ENCODE data around the gene MMP25. TPM values are rescaled to one million over a fixed set of nuclear protein-coding genes. Genes with fewer than 3 reads are reported as not detected.
"Not testable (repeated sequence)": the region's sequence is repeated elsewhere in the genome, so short reads cannot be mapped to it uniquely, and the experiment has no call there.

Gene MMP25
- total RNA-seq, 1 donor from 2014 or later: 0.05 TPM

DNA sequence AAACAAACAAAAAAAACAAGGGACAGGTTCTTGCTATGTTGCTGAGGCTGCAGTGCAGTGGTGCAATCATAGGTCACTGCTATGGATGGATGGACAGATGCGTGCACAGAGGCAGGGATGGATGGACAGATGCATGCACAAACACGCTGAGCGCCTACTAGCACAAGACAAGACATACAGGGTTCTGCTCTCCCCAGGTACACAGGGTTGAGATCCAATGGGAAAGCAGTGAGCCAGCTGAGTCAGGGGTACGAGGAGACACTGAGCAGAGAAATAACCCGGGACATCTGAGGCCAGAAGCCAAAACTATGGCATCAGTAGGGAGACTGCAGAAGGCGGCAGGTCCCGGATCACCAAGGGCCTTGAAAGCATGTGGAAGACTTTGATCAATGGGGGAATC is 25.3 kb downstream of the MMP25 start:
- no peak for DNase-seq (ENCODE audit: low read depth)

DNA sequence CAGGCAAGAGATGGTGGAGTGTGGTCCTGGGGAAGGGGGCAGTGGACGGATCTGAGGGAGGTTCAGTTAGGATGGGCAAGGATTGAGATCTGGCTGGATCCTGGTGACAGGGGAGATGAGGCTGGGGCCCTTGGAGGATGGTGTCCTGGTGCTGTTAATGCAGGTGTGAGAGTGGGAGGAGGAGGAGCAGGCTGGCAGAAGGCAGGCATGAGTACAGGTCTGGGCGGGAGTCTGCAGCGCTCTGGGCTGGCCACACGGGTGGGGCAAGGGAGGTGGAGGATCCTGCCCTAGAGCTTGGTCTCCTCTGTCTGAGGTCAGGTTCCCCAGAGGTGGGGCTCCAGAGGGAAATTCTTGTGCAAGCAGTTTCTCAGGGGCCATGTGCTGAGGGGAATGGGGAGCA is 25.8 kb downstream of the MMP25 start:
- not testable (repeated sequence) for DNase-seq (ENCODE audit: low read depth)

DNA sequence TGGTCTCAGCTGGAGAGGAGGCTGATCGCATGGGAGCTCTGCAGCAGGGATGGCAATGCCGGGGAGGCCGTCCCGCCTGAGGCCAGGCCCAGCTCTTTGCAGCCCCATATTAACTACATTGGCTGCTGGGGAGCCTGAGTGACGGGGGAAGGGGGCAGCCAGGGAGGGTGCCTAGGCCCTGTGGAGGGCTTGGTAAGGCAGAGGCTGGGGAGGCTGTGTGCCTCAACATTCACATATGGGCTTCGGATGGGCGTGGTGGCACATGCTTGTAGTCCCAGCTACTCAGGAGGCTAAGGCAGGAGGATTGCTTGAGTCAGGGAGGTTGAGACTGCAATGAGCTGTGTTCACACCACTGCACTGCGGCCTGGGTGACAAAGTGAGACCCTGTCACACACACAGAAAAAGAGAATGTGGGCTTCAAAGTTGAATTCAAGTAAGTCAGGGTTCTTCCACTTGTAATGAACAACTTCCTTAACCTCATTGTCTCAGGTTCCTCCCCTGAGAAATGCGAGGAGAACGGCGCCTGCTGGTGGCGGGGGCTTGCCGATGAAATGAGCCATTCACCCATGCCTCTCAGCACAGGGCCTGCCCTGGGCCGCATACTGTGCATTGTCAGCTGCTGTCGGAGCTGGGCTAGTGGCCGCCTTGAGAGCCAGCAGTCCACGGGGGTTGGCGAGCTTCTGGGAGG is 26.4 kb downstream of the MMP25 start:
- DNase-seq (ENCODE audit: low read depth): not testable (repeated sequence)

DNA sequence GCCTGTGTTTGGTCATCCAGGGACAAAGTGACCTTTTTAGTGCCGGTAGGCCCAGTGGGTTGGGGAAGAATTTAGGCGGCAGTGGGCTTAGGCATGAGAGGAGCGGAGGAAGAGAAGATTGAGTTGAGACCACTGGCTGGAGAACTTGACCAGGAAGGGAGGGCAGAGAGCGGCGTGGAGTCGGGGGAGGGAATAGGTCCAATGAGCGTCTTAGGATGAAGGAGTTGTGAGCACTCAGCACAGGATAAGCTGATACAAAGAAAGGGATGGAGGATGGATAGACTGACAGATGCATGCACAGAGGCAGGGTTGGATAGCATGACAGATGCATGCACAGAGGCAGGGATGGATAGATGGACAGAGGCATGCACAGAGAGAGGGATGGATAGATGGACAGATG is 27.1 kb downstream of the MMP25 start:
- DNase-seq (ENCODE audit: low read depth): no peak

DNA sequence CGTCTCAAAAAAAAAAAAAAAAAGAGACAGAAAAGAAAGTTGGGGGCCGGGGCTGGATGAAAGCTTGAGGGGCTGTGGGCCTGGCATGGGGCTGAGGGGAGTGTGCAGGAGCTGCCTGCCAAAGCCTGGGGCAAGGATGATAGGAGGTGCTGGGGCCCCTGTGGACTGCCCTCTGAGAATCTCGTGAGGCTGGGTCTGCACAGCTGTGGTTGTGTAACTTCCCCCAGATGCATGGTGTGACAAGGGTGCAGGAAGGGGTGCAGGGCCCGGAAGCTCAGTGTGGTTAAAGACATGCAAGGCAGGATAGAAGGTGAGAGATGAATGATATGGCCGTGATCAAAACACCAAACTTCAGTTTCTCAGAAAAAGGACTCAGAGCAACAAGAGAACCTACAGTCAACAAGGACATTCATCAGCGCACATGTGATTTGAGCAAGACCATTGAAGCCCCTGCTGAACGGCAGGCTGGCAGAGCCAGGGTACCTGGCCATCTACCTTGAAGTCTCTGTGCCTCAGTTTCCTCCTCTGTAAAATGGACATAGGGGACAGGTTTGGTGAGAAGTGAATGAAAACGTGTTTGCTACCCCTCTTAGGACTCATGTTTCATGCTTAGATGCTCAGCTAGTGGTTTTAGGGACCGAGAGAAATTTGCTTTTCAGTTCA is 28.6 kb downstream of the MMP25 start:
- no peak for DNase-seq (ENCODE audit: low read depth)

DNA sequence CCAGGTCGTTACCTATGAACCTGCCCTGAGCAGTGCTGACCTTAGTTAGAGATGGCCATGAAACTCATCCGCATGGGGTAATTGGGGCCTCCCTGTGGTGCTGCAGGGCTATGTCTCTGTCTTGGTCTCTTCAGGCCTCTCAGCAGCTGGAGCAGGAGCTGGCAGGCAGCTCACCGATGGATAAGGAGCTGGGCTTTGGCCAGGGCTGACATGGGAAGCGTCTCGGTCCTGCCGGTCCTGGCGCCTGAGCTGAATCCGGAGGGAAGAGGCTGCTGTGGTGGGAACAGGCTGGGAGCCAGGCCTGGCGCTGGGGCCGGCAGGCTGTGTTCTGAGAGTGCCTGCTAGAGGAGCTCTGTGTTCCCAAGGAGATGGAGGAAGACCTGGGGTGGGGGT is 29.2 kb downstream of the MMP25 start:
- DNase-seq (ENCODE audit: low read depth): no peak

DNA sequence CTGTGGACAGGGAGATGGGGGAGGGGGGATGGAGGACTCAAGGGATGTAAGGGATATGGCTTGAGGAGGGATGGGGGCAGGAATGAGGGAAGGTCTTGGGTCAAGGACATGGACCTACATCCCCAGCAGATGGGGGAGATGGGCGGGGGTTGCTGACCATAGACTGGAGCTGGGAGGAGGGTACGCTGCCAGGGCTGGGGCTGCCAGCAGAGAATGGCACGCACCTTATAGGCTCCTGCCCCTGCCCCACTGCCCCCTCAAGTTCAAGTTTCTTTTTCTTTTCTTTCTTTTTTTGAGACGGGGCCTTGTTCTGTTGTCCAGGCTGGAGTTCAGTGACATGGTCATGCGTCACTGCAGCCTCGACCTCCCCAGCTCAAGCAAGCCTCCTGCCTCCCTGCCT is 29.6 kb downstream of the MMP25 start:
- DNase-seq (ENCODE audit: low read depth): not testable (repeated sequence)

DNA sequence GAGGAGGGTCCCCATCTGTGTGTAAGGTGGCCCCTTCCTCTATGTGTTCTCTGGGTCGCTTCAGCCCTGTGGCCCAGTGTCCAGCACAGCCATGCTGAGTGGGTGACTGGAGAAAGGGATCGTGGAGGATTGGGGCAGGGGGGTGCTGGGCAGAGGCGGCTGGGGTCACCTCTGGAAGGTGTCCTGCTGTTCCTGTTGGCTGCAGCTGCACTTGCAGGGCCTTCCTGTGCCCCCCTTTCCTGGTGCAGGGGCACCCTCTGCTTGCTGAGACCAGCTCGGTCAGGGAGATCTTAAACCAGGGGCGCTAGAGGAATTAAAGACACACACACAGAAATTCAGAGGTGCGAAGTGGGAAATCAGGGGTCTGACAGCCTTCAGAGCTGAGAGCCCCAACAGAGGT is 30.2 kb downstream of the MMP25 start:
- no peak for DNase-seq (ENCODE audit: low read depth)

DNA sequence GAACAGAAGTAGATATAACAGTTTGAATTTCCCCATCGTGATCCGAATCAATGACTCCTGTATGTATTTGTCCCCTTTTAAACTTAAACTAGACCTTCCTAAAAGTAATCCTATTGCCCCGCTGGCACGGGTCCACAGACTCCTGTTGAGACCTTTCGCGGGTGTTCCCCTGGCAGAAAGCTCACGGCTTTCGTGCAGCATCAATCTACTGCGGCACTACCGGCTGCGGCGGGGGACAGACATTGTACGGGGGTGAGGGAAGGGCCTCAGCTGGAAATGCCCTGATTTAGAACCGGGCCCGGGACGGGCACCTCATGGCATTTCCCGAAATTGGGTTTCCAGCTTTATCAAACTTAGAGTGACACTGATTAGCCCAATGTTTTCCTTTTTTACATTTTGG is 33.7 kb downstream of the MMP25 start:
- DNase-seq (ENCODE audit: low read depth): no peak

DNA sequence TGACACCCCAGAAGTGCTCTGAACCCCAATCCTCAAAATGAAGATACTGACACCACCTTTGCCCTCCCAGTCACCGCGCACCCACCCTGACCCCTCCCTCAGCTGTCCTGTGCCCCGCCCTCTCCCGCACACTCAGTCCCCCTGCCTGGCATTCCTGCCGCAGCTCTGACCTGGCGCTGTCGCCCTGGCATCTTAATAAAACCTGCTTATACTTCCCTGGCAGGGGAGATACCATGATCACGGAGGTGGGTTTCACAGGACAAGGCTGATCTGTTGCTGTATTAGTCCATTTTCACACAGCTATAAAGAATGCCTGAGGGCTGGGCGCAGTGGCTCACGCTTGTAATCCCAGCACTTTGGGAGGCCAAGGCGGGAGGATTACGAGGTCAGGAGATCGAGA is 35.6 kb downstream of the MMP25 start:
- not testable (repeated sequence) for DNase-seq (ENCODE audit: low read depth)

DNA sequence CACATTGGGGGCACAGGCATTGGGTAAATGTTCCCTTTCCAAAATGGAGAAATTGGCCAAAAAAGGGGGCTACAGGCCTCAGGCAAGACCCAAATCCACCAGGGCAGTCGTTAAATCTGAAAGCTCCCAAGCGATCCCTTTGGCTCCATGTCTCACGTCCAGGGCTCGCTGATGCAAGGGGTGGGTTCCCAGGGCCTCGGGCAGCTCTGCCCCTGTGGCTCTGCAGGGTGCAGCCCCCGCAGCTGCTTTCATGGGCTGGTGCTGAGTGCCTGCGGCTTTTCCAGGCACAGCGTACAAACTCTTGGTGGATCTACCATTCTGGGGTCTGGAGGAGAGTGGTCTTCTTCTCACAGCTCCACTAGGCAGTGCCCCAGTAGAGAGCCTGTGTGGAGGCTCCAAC is 37.0 kb downstream of the MMP25 start:
- DNase-seq (ENCODE audit: low read depth): not testable (repeated sequence)

DNA sequence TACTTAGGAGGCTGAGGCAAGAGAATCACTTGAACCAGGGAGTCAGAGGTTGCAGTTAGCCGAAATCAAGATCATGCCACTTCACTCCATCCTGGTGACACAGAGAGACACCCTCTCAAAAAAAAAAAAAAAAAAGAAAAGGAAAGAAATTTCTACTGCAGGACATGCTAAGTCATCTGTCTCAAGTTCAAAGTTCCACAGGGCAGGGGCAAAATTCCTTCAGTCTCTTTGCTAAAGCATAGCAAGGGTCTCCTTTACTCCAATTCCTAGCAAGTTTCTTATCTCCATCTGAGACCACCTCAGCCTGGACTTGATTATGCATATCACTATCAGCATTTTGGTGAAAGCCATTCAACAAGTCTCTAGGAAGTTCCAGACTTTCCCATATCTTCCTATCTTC is 38.1 kb downstream of the MMP25 start:
- no peak for DNase-seq (ENCODE audit: low read depth)

DNA sequence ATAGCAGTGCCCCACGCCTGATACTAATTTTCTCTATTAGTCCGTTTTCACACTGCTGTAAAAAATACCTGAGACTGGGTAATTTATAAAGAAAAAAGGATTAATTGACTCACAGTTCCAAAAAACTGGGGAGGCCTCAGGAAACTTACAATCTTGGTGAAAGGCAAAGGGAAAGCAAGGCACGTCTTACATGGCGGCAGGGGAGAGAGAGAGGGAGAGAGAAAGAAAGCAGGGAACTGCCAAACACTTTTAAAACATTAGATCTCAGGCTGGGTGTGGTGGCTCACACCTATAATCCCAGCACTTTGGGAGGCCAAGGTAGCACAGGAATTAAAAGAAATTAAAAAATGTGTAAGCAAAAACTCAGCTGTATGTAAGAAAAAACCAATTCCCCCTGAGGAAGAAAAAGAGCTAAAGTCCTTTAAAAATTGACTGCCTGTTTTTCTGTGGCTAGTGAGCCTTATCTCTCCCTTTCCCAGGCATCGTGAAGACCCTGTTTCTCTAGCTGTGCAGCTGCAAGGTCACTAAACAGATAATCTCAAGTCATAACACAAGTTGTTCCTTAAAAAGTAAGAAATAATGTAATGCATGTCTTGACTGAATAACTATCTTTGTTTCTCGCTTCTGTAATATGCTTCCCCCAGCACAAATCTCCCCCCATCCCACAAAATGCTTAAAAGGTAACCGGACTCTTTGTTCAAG is 38.8 kb downstream of the MMP25 start:
- DNase-seq (ENCODE audit: low read depth): no peak

DNA sequence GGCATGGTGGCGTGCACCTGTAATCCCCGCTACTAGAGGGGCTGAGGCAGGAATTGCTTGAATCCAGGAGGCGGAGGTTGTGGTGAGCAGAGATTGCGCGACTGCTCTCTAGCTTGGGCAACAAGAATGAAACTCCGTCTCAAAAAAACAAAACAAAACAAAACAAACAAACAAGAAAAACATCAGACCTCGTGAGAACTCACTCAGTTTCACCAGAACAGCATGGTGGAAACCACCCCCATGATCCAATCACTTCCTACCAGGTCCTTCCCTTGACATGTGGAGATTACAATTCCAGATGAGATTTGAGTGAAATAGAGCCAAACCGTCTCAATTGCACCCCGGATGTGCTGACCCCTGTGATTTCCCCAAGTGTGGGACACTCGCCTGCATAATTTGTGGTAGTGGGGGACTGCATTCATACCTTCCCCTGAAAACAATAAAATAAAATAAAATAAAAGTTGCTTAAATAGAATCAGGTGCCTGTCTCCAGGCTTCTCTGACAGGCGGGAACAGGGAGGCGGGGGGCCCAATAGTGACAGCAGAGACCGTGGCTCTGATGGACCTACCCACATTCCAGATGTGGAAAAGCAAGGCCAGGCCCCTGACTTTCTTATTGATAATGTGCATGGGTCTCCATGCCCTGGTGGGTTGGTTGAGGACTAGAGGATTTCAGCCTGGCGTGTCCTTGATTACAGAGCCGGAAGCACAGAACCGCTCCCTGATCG is 39.7 kb downstream of the MMP25 start:
- DNase-seq (ENCODE audit: low read depth): no peak

DNA sequence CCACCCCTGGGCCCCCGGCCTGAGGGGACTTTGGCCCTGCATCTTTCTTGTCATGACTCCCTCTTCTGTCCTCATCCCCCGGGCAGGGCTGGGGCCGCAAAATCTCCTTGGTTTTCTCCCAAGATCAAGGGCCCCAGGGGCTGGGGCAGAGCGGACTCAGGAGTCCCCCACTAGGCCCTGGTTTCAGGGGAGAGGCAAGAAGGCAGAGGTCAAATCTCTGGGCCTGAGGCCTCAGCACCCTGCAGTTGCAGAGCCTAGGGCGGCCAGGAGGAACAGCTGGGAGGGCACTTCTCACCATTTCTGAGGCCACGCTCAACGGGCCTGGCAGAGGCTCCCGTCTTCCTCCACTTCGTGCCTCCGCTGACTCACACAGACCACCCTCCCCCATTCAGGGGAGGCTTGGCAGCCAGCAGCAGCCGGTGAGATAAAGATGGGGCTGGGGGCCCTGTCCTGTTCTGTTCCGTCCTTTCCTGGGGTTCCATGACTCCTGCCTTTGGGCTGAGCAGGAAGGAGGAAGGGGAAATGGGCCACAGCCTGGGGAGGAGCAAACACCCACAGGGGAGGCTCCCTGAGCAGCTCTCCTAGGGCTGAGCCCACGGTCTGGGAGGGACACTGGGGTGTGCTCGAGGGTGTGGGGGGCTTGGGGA is 40.4 kb downstream of the MMP25 start:
- DNase-seq (ENCODE audit: low read depth): no peak

DNA sequence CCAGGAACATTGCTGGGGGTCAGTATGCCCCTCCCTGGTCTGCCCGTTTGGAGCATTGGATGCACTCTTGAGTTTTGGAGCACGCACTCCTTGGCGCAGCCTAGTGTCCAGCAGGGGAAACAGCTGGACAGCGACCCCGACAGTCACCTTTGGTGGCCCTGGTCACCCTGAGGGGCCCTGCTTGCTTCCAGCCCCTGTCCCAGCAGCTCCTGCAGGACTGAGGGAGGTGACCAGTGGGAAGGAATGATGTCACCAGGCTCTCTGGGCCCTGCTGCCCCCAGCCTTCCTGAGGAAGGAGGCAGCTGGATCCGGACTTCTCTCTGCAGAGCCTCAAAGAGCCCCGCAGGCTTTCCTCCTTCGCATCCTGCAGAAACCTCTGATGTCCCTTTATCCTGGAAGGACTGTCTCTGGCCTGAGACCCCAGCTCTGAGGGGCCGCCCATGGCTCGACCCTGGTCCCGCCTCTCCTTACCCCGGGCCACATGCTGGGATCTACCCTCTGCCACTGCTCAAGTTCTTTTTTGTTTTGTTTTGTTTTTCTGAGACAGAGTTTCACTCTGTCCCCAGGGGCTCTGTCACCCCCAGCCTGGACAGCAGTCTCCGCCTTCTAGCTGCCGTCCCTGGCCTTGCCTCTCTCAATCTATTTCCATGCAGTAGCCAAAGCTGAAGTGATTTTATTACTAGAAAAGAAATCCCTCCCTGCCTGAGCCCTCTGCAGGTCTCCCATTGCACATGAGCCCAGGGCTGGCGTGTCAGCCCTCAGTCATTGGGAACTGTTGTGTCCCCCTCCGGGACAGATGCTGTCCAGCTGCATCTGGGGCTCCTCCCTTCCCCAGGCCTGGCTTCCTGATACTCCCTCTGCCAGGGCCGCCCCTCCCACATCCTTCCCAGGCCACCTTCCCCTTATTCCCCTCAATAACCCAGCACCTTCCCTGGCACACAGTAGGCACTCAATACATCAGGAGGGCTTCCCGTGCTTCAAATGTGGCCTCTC is 41.2 kb downstream of the MMP25 start:
- DNase-seq (ENCODE audit: low read depth): no peak

DNA sequence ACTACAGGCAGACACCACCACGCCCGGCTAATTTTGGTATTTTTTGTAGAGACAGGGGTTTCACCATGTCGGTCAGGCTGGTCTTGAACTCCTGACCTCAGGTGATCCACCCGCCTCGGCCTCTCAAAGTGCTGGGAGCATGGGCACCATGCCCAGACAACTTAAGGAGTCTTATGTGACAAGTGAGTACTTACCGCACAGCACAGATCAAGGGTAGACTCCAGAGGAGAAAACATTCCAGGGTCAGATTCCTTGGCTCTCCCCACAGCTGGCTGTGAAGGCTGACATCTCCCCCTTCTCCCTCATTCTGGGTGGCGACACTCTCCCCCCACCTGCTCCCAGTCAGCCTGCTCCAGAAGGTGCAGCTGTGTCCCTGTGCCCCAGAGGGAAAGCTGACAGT is 42.1 kb downstream of the MMP25 start:
- no peak for DNase-seq (ENCODE audit: low read depth)

DNA sequence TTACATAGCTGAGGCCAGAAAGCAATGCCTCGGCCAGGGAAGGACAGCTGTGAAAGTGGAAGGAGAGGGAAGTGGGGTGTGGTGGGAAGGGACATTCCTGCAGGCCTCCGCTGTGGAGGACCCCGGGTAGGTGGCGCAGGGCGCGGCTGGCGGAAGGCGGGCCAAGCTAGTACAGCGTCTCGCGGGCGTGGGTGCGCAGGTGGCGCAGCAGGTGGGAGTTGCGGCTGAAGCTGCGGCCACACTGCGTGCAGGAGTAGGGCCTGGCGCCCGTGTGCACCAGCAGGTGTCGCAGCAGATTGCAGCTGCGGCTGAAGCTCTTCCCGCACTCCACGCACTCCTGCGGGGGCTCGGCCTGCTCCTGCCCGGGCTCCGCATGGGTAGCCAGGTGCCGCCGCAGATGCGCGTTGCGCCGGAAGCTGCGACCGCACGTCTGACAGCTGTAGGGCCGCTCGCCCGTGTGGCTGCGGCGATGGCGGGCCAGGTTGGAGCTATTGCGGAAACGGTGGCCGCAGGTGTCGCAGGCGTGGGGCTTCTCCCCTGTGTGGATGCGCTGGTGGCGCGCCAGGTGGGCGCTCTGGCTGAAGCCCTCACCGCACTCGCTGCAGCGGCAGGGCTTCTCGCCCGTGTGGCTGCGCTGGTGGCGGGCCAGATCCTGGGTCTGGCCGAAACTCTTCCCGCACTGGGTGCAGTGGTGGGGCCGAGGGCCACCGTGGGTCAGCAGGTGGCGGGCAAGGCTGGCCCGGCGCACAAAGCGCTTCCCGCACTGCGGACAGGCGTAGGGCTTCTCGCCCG is 42.8 kb downstream of the MMP25 start:
- DNase-seq (ENCODE audit: low read depth): no peak

Data from myocyte (in vitro differentiated cells).